Prostate gland (tissue), 2 donors: Measurements from ENCODE around the gene SUPT3H.
"Not testable (repeated sequence)": the region's sequence is repeated elsewhere in the genome, so short reads cannot be mapped to it uniquely, and the experiment has no call there.

Experiments
- POLR2A ChIP-seq: fragments of 450-650 bp; IDR thresholded peaks from one replicate; pipeline ENCODE4 v1.6.1; 2016; ENCODE audit warnings: antibody characterized with exemption, mild to moderate bottlenecking
- TF ChIP-seq, protein P1 (sequence below), 4 experiments: fragments of 200-600 bp in 2 of 4; fragments of 450-650 bp in 2 of 4; sonication (generic) in 2 of 4; IDR thresholded peaks; 1 replicate in 3 of 4; 2 replicates in 1 of 4; pipeline ENCODE4 v1.5.1; 2016 to 2019; ENCODE audit warnings: antibody characterized with exemption in 4 of 4, mild to moderate bottlenecking in 2 of 4, moderate library complexity in 2 of 4

DNA sequence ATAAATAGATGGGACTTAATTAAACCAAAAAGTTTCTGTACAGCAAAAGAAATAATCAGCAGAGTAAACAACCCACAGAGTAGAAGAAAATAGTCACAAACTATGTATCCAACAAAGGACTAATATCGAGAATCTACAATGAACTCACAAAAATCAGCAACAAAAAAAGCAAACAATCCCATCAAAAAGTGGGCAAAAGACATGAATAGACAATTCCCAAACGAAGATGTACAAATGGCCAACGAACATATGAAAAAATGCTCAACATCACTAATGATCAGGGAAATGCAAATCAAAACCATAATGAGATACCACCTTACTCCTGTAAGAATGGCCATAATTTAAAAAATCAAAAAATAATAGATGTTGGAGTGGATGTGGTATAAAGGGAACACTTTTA lies 232.1 kb downstream of the SUPT3H start:
- TF ChIP-seq, protein P1, sequence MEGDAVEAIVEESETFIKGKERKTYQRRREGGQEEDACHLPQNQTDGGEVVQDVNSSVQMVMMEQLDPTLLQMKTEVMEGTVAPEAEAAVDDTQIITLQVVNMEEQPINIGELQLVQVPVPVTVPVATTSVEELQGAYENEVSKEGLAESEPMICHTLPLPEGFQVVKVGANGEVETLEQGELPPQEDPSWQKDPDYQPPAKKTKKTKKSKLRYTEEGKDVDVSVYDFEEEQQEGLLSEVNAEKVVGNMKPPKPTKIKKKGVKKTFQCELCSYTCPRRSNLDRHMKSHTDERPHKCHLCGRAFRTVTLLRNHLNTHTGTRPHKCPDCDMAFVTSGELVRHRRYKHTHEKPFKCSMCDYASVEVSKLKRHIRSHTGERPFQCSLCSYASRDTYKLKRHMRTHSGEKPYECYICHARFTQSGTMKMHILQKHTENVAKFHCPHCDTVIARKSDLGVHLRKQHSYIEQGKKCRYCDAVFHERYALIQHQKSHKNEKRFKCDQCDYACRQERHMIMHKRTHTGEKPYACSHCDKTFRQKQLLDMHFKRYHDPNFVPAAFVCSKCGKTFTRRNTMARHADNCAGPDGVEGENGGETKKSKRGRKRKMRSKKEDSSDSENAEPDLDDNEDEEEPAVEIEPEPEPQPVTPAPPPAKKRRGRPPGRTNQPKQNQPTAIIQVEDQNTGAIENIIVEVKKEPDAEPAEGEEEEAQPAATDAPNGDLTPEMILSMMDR (IDR thresholded peaks at IDR 0.05): not testable (repeated sequence)
- TF ChIP-seq POLR2A: not testable (repeated sequence)
